Activated B cell treated with CpG ODN at 0.5 μM for 24 hours (primary cell): ENCODE results near the gene PXMP2. TPM values are rescaled to one million over a fixed set of nuclear protein-coding genes. Genes with fewer than 3 reads are reported as not detected.
"Not testable (repeated sequence)": the region's sequence is repeated elsewhere in the genome, so short reads cannot be mapped to it uniquely, and the experiment has no call there.

Experiments used
- ATAC-seq: fragments of 200-7000 bp; cut with Tn5 transposase; one replicate; pipeline ENCODE4 v1.10.0; 2021; ENCODE audit warnings: low read depth, mild to moderate bottlenecking, moderate library complexity
- CTCF ChIA-PET: fragments of 350-600 bp; sonication (Branson Sonifier 250); formaldehyde crosslinking; loops from one replicate; lab custom pipeline; 2021; ENCODE audit warnings: antibody characterized with exemption; lab: Charles Lee
- POLR2A ChIA-PET: fragments of 350-600 bp; sonication (Branson Sonifier 250); formaldehyde crosslinking; loops from one replicate; lab custom pipeline; 2021; ENCODE audit warnings: antibody characterized with exemption; lab: Charles Lee
- DNase-seq: peaks from one replicate; pipeline ENCODE4 v3.0.0; 2022
- H3K27ac Mint-ChIP-seq: one replicate; pipeline ENCODE4 v1.8.0; 2020; ENCODE audit warnings: mixed read lengths
- H3K27me3 Mint-ChIP-seq: one replicate; pipeline ENCODE4 v1.8.0; 2021; ENCODE audit warnings: mixed read lengths
- H3K36me3 Mint-ChIP-seq: one replicate; pipeline ENCODE4 v1.8.0; 2021; ENCODE audit warnings: low read depth, mixed read lengths
- H3K4me1 Mint-ChIP-seq: one replicate; pipeline ENCODE4 v1.8.0; 2021; ENCODE audit warnings: mixed read lengths
- H3K4me3 Mint-ChIP-seq: one replicate; pipeline ENCODE4 v1.8.0; 2020; ENCODE audit warnings: mild to moderate bottlenecking, mixed read lengths
- H3K9me3 Mint-ChIP-seq: one replicate; pipeline ENCODE4 v1.8.0; 2020; ENCODE audit warnings: mixed read lengths
- CTCF ChIP-seq: fragments of 200-600 bp; IDR thresholded peaks from one replicate; pipeline ENCODE4 v1.8.0; 2022; ENCODE audit warnings: antibody characterized with exemption, mild to moderate bottlenecking
- intact Hi-C: fragments of 100-400 bp; cut with micrococcal nuclease; formaldehyde crosslinking; loops from one replicate; pipeline ENCODE4 v1.15.1; 2024
- total RNA-seq: library from RNA; stranded (reverse); gene quantifications from 2 replicates; pipeline ENCODE4 v1.2.3, GENCODE V29; 2022

The PXMP2 gene
- total RNA-seq, 1 donor from 2014 or later = 7.7 TPM

DNA sequence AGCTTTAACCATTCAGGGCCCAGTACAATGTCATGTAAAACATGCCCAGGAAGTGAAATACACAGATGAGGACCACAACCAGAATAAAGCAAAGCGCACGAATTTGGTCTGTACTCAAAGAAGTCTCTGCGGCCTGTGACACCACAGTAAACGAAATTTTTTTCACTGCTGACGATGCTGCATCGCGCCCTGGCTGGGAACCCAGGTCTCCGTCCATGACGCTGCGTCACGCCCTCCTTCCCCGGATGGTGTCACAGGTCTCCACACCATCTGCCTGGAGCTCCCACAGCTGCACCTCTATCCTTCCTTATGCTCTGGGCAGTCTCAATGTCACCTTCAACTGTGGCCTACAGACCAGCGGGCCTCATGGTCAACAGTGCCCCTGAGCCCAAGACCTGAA is 56.4 kb downstream of the PXMP2 start:
- Mint-ChIP-seq H3K4me3 (no peak overlapping the region), H3K27ac (no peak overlapping the region), H3K4me1 (peaks cover 15% of the 10 kb centered on the region), H3K9me3 (no peaks in the 10 kb centered on the region), H3K27me3 (no peaks in the 10 kb centered on the region), H3K36me3 (peaks cover 98% of the 10 kb centered on the region)
- TF ChIP-seq CTCF = no peak
- DNase-seq (no peak), ATAC-seq (no peak)
- intact Hi-C loops = no loop called here
- CTCF ChIA-PET = no interaction called here
- POLR2A ChIA-PET = no interaction called here

DNA sequence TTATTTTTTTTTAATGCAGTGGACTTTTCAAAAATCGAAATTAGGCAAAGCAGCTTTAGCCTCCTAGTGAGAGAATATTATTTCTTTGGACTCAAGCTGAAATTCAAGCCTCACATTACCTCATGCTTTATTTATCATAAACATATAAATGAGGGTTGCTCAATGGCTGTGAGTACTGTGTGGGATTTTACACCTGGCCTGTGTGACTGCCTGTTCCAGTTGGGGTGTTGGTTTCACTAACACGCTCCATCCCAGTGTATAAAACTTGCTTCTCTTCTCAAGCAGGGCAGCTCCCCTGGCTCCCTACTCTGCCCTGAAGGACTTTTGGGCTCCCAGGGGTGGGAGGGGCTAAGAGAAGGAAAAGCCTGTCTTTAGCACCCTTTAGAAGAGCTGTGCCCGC is 59.2 kb downstream of the PXMP2 start:
- no peak for TF ChIP-seq CTCF
- ATAC-seq = no peak

DNA sequence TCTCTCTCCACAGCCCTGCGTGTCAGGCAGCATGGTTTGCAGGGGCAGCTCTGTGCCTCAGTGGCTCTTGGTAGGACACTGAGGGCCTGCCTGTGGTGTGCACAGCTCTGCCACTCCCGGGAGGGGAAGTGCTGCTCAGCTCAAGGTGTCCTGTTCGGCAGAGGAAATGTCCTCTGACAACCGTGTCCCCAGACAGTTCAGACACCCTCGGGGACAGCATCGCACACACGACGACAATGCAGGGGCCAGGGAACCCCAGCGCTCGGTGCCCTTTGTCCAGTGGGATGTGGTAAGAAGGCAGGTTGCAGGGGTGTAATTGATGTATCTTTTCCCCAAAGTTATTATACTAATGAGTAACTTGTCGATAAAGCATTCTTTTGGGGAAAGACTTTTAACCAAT is 60.0 kb downstream of the PXMP2 start:
- intact Hi-C loops = no loop called here
- H3K36me3 Mint-ChIP-seq = peaks cover 88% of the 10 kb centered on the region
- CTCF ChIA-PET = no interaction called here

More for the DNA sequence above, 59.2 kb downstream of the PXMP2 start:
- intact Hi-C loops = no loop called here
- no peak overlapping the region for H3K27ac Mint-ChIP-seq
- POLR2A ChIA-PET = no interaction called here
- DNase-seq = no peak
- CTCF ChIA-PET = no interaction called here
- H3K36me3 Mint-ChIP-seq = peaks cover 92% of the 10 kb centered on the region
- H3K4me1 Mint-ChIP-seq = peaks cover 14% of the 10 kb centered on the region
- no peaks in the 10 kb centered on the region for H3K27me3 Mint-ChIP-seq
- H3K9me3 Mint-ChIP-seq = no peaks in the 10 kb centered on the region
- H3K4me3 Mint-ChIP-seq = no peak overlapping the region

GRCh38 chr12:132747896-132748295 is 60.5 kb downstream of the PXMP2 start:
- ATAC-seq = no peak
- Mint-ChIP-seq H3K27ac (no peak overlapping the region), H3K9me3 (no peaks in the 10 kb centered on the region), H3K27me3 (no peaks in the 10 kb centered on the region), H3K4me3 (no peak overlapping the region), H3K4me1 (peaks cover 3% of the 10 kb centered on the region), H3K36me3 (peaks cover 87% of the 10 kb centered on the region)
- ChIA-PET CTCF (no interaction called here), POLR2A (interaction anchor here (0.6 kb wide), 1 partner anchor 134 kb away, joined by 4 read pairs; no protein-coding TSS in a partner anchor)
- no peak for TF ChIP-seq CTCF
- intact Hi-C loops = no loop called here
- no peak for DNase-seq

More for the DNA sequence above, 60.0 kb downstream of the PXMP2 start:
- Mint-ChIP-seq H3K27me3 (no peaks in the 10 kb centered on the region), H3K4me1 (peaks cover 6% of the 10 kb centered on the region), H3K27ac (no peak overlapping the region), H3K4me3 (no peak overlapping the region), H3K9me3 (no peaks in the 10 kb centered on the region)
- TF ChIP-seq CTCF = no peak
- POLR2A ChIA-PET = interaction anchor here (0.6 kb wide), 1 partner anchor 135 kb away, joined by 4 read pairs; no protein-coding TSS in a partner anchor
- DNase-seq (no peak), ATAC-seq (no peak)

- DNase-seq (no peak), ATAC-seq (no peak)
- Mint-ChIP-seq H3K4me1 (peaks cover 3% of the 10 kb centered on the region), H3K36me3 (peaks cover 86% of the 10 kb centered on the region), H3K27me3 (no peaks in the 10 kb centered on the region), H3K27ac (no peak overlapping the region), H3K9me3 (no peaks in the 10 kb centered on the region), H3K4me3 (no peak overlapping the region)
- no peak for TF ChIP-seq CTCF
- ChIA-PET CTCF (no interaction called here), POLR2A (interaction anchor here (0.6 kb wide), 1 partner anchor 134 kb away, joined by 4 read pairs; no protein-coding TSS in a partner anchor)
- intact Hi-C loops = no loop called here
Measured at GRCh38 chr12:132748319-132748718, 60.9 kb downstream of the PXMP2 start.

DNA sequence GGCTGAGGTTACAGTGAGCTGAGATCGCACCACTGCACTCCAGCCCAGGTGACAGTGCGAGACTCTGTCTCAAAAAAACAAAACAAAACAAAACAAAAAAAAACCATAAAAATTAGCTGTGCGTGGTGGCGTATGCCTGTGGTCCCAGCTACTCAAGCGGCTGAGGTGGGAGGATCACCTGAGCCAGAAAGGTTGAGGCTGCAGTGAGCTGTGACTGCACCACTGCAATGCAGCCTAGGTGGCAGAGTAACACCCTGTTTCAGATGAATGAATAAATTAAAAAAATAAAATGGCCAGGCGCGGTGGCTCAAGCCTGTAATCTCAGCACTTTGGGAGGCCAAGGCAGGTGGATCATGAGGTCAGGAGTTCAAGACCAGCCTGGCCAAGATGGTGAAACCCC is 66.3 kb downstream of the PXMP2 start:
- DNase-seq, ATAC-seq, H3K4me3 Mint-ChIP-seq, H3K27me3 Mint-ChIP-seq, H3K9me3 Mint-ChIP-seq, CTCF ChIA-PET, intact Hi-C loops, H3K27ac Mint-ChIP-seq: not testable (repeated sequence)
- H3K4me1 Mint-ChIP-seq = peaks cover 13% of the 10 kb centered on the region
- H3K36me3 Mint-ChIP-seq = peaks cover 65% of the 10 kb centered on the region
- POLR2A ChIA-PET = interaction anchor here (1.0 kb wide), 1 partner anchor 19 kb away, joined by 3 read pairs; no protein-coding TSS in a partner anchor
